ENCODE results near the gene ERRFI1.
"Not testable (repeated sequence)": the region's sequence is repeated elsewhere in the genome, so short reads cannot be mapped to it uniquely, and the experiment has no call there.

Gene ERRFI1

GRCh38 chr1:7975212-7975865, 50.8 kb downstream of the ERRFI1 start:
- no peak for DNase-seq (ENCODE audit: low read depth in 3 of 3, low spot score in 1 of 3)

GRCh38 chr1:7973086-7973485, 53.0 kb downstream of the ERRFI1 start:
- no peak for DNase-seq (ENCODE audit: low read depth in 3 of 3, low spot score in 1 of 3)

DNA sequence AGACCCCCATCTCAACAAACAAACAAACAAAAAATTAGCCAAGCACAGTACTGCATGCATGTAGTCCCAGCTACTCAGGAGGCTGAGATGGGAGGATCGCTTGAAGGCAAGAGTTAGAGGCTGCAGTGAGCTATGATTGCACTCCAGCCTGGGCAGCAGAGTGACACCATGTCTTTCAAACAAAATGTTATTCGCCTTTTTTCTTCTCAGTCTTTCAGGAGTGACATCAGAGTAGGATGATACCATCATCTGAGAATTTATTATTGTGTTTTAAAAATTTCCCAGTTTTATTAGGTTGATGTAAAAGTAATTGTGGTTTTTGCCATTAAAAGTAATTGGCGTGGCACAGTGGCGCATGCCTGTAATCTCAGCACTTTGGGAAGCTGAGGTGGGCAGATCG, 53.8 kb downstream of the ERRFI1 start:
- no peak for DNase-seq (ENCODE audit: low read depth in 3 of 3, low spot score in 1 of 3)

GRCh38 chr1:7971024-7971423, 55.1 kb downstream of the ERRFI1 start:
- DNase-seq (ENCODE audit: low read depth in 3 of 3, low spot score in 1 of 3): no peak

- no peak for DNase-seq (ENCODE audit: low read depth in 3 of 3, low spot score in 1 of 3)
These were observed 55.9 kb downstream of the ERRFI1 start for GRCh38 chr1:7970246-7970645.

- DNase-seq (ENCODE audit: low read depth in 3 of 3, low spot score in 1 of 3): no peak
These were observed 58.5 kb downstream of the ERRFI1 start for GRCh38 chr1:7967651-7968050.

DNA sequence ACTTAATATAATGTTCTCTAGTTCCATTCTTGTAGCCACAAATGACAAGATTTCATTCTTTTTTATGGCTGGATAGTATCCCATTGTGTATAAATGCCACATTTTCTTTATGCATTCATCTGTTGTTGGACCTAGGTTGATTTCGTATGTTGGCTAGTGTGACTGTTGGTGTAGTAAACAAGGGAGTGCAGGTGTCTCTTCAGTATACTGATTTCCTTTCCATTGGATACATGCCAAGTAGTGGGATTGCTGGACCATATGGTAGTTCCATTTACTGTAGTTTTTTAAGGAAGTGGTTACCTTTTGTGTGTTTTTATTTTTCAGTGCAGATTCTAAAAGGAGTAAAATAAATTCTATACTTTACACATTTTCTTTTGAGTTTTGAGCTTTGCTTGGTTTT, 58.9 kb downstream of the ERRFI1 start:
- DNase-seq (ENCODE audit: low read depth in 3 of 3, low spot score in 1 of 3): no peak

- DNase-seq (ENCODE audit: low read depth in 3 of 3, low spot score in 1 of 3): no peak
These were observed 61.6 kb downstream of the ERRFI1 start for GRCh38 chr1:7964476-7964875.

DNA sequence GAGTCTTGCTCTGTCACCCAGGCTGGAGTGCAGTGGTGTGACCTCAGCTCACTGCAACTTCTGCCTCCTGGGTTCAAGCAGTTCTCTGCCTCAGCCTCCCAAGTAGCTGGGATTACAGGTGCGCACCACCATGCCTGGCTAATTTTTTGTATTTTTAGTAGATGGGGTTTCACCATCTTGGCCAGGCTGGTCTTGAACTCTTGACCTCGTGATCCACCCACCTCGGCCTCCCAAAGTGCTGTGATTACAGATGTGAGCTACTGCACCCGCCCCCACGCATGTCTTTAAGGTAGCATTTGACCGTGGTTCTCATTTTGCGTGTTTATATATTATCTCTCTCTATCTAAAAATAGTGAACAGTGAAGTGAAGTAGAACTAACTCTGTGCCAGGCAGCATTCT, 62.3 kb downstream of the ERRFI1 start:
- DNase-seq (ENCODE audit: low read depth in 3 of 3, low spot score in 1 of 3): not testable (repeated sequence)

DNA sequence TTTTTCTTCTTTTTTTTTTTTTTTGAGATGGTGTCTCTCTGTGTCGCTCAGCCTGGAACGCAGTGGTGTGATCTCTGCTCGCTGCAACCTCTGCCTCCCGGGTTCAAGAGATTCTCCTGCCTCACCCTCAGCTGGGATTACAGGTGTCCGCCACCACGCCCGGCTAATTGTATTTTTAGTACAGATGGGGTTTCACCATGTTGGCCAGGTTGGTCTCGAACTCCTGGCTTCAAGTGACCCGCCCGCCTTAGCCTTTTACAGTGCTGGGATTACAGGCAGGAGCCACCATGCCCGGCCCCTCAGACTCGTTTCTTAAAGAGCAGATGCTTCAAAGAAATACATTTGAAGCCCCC, 62.8 kb downstream of the ERRFI1 start:
- DNase-seq (ENCODE audit: low read depth in 3 of 3, low spot score in 1 of 3): not testable (repeated sequence)

DNA sequence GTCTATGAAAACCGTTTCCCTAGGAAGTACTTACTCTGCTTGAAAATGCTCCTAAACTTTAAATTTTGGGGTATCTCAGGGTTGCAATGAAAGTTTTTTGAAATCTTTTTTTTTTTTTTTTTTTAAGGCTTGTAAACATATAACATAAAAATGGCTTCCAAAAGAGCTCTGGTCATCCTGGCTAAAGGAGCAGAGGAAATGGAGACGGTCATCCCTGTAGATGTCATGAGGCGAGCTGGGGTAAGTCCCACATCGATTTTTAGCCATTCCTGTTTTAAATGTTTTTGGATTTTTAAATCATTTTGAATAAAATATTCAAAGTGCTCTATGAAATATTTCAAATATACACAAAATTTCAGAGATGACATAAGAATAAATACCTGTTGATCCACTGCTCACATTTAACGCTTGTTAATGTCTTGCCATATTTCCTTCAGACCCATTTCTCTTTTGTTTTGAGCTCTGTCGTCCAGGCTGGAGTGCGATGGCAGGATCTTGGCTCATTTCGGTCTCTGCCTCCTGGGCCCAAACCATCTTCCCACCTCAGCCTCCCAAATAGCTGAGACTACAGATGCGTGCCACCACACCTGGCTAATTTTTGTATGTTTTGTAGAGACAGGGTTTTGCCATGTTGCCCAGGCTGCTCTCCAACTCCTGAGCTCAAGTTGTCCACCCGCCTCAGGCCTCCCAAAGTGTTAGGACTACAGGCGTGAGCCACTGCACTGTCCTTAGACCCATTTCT, 63.3 kb downstream of the ERRFI1 start:
- no peak for DNase-seq (ENCODE audit: low read depth in 3 of 3, low spot score in 1 of 3)

DNA sequence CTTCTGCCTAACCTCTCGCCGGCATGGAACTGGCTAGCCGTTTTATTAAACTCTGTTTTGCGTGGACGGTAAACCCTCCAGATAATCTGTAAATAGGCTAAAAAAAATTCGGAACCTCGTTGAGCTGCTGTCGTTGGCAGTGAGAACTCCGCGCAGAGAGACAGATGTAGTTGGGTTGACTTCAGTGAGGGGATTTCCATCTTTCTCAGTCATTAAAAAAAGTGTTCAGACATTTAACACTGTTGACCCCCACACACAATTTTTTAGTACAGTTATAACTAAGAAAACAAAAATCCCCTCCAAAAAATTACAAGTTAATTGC, 64.1 kb downstream of the ERRFI1 start:
- DNase-seq (ENCODE audit: low read depth in 3 of 3, low spot score in 1 of 3): no peak

All from stimulated activated CD4-positive, alpha-beta T cell treated with anti-CD3 and anti-CD28 coated beads, TNF-alpha, amount 100 ng/mL, for 1 hour (primary cell).